Stimulated activated CD8-positive, alpha-beta memory T cell treated with anti-CD3 and anti-CD28 coated beads, Interleukin-15, amount 100 ng/mL, for 1 hour (primary cell): ENCODE results near the gene TBC1D13.
"Not testable (repeated sequence)": the region's sequence is repeated elsewhere in the genome, so short reads cannot be mapped to it uniquely, and the experiment has no call there.

ENCODE experiments used
- DNase-seq: peaks from one replicate; pipeline ENCODE4 v3.0.0-alpha.2; 2020; ENCODE audit warnings: low read depth

The TBC1D13 gene

DNA sequence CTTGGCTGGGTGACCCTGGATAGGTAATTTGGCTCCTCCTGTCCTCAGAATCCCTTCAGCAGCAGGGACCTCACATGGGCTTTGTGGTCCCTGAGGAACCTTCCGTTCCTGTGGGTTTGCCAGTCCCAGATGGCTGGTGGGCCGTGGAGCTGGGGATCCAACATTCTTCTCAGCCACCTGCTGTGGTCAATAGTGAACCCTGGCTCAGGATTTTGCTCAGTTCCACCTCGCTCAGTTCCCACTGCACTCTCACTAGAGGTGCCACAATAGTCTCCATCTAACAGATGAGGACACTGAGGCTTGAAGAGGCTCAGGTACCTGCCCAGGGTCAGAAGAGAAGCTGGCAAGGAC lies 59.6 kb downstream of the TBC1D13 start:
- DNase-seq: no peak

DNA sequence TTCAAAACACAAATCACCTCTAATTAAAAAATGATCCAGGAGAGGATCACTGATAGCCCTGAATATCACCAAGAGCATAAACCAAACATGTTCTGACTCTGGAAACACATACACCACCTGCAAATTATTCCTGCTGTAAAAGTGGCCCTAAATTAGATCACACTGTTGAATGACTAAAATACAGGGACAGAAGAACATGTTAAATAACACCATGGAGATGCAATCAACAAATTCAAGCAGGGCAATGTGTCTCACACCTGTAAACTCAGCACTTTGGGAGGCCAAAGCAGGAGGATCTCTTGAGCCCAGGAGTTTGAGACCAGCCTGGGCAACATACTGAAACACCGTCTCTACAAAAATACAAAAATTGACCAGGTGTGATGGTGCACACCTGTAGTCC lies 60.8 kb downstream of the TBC1D13 start:
- DNase-seq: no peak

DNA sequence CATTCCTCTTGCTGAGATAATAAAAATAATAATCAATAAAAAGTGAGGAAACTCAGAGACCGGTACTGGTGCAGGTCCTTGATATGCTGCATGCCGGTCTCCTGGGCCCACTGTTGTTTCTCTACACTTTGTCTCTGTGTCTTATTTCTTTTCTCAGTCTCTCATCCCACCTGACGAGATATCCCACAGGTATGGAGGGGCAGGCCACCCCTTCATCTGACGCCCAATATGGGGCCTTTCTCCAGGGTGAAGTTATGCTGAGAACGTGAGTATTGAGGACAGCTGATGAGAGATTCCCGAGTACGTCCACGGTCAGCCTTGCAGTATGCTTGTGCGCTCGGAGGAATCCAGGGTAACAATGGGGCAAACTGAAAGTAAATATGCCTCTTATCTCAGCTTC lies 64.0 kb downstream of the TBC1D13 start:
- not testable (repeated sequence) for DNase-seq

DNA sequence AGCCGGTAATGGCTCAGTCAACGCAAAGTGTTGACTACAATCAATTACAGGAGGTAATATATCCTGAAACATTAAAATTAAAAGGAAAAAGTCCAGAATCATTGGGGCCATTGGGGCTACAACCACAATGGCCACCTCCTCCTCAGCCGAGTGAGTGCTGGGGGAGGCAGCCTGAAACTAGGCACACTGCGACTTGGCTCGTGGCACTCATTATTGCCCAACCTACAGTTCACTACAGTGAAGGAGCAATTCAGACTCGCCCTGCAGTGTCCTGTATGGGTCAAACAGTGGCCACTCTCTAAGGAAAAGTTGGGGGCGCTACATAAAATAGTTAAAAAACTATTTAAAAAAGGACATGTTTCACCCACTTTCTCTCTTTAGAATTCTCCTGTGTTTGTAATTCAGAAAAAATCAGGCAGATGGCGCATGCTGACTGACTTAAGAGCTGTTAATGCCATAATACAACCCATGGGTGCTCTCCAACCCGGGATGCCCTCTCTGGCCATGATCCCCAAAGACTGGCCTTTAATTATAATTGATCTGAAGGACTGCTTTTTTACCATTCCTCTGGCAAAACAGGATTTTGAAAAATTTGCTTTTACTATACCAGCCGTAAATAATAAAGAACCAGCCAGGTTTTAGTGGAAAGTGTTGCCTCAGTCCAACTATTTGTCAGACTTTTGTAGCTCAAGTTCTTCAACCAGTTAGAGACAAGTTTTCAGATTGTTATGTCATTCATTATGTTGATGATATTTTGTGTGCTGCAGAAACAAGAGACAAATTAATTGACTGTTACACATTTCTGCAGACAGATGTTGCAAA lies 64.9 kb downstream of the TBC1D13 start:
- not testable (repeated sequence) for DNase-seq

DNA sequence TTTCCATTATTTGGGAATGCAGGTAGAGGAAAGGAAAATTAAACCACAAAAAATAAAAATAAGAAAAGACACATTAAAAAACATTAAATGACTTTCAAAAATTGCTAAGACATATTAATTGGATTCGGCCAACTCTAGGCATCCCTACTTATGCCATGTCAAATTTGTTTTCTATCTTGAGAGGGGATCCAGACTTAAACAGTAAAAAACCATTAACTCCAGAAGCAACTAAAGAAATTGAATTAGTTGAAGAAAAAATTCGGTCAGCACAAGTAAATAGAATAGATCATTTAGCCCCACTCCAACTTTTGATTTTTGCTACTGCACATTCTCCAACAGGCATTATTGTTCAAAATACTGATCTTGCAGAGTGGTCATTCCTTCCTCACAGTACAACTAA lies 65.6 kb downstream of the TBC1D13 start:
- not testable (repeated sequence) for DNase-seq

DNA sequence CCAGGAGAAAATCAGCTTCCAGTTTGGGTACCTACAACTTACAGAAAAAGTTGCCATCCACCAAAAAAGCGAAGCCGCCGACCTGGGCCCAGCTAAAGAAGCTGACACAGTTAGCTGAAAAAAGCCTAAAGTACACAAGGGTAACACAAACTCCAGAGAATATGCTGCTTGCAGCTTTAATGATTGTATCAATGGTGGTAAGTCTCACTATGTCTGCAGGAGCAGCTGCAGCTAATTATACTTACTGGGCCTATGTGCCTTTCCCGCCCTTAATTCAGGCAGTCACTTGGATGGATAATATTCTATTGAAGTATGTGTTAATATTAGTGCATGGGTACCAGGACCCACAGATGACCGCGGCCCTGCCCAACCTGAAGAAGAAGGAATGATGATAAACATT lies 67.4 kb downstream of the TBC1D13 start:
- DNase-seq: not testable (repeated sequence)

DNA sequence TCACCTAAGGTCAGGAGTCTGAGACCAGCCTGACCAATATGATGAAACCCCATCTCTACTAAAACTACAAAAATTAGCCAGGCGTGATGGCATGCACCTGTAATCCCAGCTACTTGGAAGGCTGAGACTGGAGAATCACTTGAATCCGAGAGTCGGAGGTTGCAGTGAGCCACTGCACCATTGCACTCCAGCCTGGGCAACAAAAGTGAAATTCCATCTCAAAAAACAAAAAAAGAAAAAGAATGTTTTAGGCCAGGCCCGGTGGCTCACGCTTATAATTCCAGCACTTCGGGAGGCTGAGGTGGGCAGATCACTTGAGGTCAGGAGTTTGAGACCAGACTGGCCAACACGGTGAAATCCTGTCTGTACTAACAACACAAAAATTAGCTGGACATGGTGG lies 71.4 kb downstream of the TBC1D13 start:
- DNase-seq: not testable (repeated sequence)
